HEK293 (cell line): Measurements from ENCODE around the gene BDNF.
"Not testable (repeated sequence)": the region's sequence is repeated elsewhere in the genome, so short reads cannot be mapped to it uniquely, and the experiment has no call there.

Experiments
- CTCF ChIA-PET: fragments of 350-600 bp; formaldehyde crosslinking; extraction: SDS; loops from one replicate; lab custom pipeline; 2021; ENCODE audit warnings: antibody characterized with exemption; lab: Yijun Ruan, JAX
- POLR2A ChIA-PET: fragments of 300-600 bp; formaldehyde crosslinking; extraction: SDS; loops from one replicate; lab custom pipeline; 2020; ENCODE audit warnings: antibody characterized with exemption, inconsistent platforms; lab: Yijun Ruan, JAX
- H3K27ac ChIP-seq: fragments of 200-500 bp; sonication (Bioruptor generic); 2 replicates; pipeline ENCODE4 v1.5.1; 2014; ENCODE audit warnings: low read depth, low read length, control low read depth, inconsistent platforms; ENCODE audit errors: extremely low read depth
- H3K36me3 ChIP-seq, 2 experiments: fragments of 200-500 bp in 1 of 2; sonication (Bioruptor generic) in 1 of 2; 1 replicate in 1 of 2; 2 replicates in 1 of 2; pipeline ENCODE4 v1.5.1; 2014 to 2017; ENCODE audit warnings: inconsistent platforms in 2 of 2, low read length in 2 of 2; ENCODE audit not compliant: control insufficient read depth in 2 of 2, insufficient read depth in 1 of 2
- H3K4me1 ChIP-seq: fragments of 200-500 bp; sonication (Bioruptor generic); 2 replicates; pipeline ENCODE4 v1.5.1; 2014; ENCODE audit warnings: mild to moderate bottlenecking, low read length, inconsistent platforms; ENCODE audit not compliant: control insufficient read depth, insufficient read depth
- H3K4me3 ChIP-seq: 2 replicates; pipeline ENCODE4 v1.5.1; 2011; ENCODE audit warnings: low read depth, mild to moderate bottlenecking, control low read depth, low read length, moderate library complexity
- H3K9me3 ChIP-seq: fragments of 200-500 bp; sonication (Bioruptor generic); 2 replicates; pipeline ENCODE4 v1.5.1; 2014; ENCODE audit warnings: low read depth, low read length, inconsistent platforms; ENCODE audit not compliant: control insufficient read depth, insufficient read depth
- BCL11B ChIP-seq: fragments of 450-650 bp; formaldehyde crosslinking; IDR thresholded peaks from 2 replicates; pipeline ENCODE4 v1.5.1; 2016; ENCODE audit warnings: low read depth, missing biosample characterization, missing genetic modification characterization
- MYNN ChIP-seq: fragments of 450-650 bp; formaldehyde crosslinking; IDR thresholded peaks from 2 replicates; pipeline ENCODE4 v1.5.1; 2016; ENCODE audit warnings: missing biosample characterization, missing genetic modification characterization, borderline replicate concordance
- SP2 ChIP-seq: fragments of 450-650 bp; formaldehyde crosslinking; IDR thresholded peaks from 2 replicates; pipeline ENCODE4 v1.5.1; 2016; ENCODE audit warnings: missing biosample characterization, missing genetic modification characterization
- SP3 ChIP-seq: fragments of 450-650 bp; formaldehyde crosslinking; IDR thresholded peaks from 2 replicates; pipeline ENCODE4 v1.5.1; 2016; ENCODE audit warnings: missing biosample characterization, missing genetic modification characterization
- ZBTB44 ChIP-seq: fragments of 450-650 bp; IDR thresholded peaks from 2 replicates; pipeline ENCODE4 v1.5.1; 2018; ENCODE audit warnings: missing biosample characterization, mild to moderate bottlenecking, missing genetic modification characterization
- ZFP41 ChIP-seq: fragments of 450-650 bp; formaldehyde crosslinking; IDR thresholded peaks from 2 replicates; pipeline ENCODE4 v1.5.1; 2016; ENCODE audit warnings: missing biosample characterization, missing genetic modification characterization, borderline replicate concordance
- ZNF114 ChIP-seq: fragments of 450-650 bp; formaldehyde crosslinking; IDR thresholded peaks from 2 replicates; pipeline ENCODE4 v1.5.0; 2017; ENCODE audit warnings: missing biosample characterization, missing genetic modification characterization
- ZNF16 ChIP-seq: fragments of 450-650 bp; formaldehyde crosslinking; IDR thresholded peaks from 2 replicates; pipeline ENCODE4 v1.5.1; 2016; ENCODE audit warnings: low read depth, missing biosample characterization, missing genetic modification characterization
- ZNF280D ChIP-seq: fragments of 450-650 bp; formaldehyde crosslinking; IDR thresholded peaks from 2 replicates; pipeline ENCODE4 v1.5.1; 2016; ENCODE audit warnings: missing biosample characterization, missing genetic modification characterization
- ZNF311 ChIP-seq: fragments of 450-650 bp; formaldehyde crosslinking; IDR thresholded peaks from 2 replicates; pipeline ENCODE4 v1.5.1; 2017; ENCODE audit warnings: missing biosample characterization, missing genetic modification characterization, borderline replicate concordance
- ZNF391 ChIP-seq: fragments of 450-650 bp; formaldehyde crosslinking; IDR thresholded peaks from 2 replicates; pipeline ENCODE4 v1.5.1; 2016; ENCODE audit warnings: low read depth, missing biosample characterization, missing genetic modification characterization, borderline replicate concordance
- ZNF514 ChIP-seq: fragments of 450-650 bp; formaldehyde crosslinking; IDR thresholded peaks from 2 replicates; pipeline ENCODE4 v1.5.1; 2016; ENCODE audit warnings: missing biosample characterization, missing genetic modification characterization
- ZNF560 ChIP-seq: fragments of 450-650 bp; formaldehyde crosslinking; IDR thresholded peaks from 2 replicates; pipeline ENCODE4 v1.5.1; 2017; ENCODE audit warnings: missing biosample characterization, missing genetic modification characterization, borderline replicate concordance
- ZNF776 ChIP-seq: fragments of 450-650 bp; formaldehyde crosslinking; IDR thresholded peaks from 2 replicates; pipeline ENCODE4 v1.5.0; 2017; ENCODE audit warnings: missing biosample characterization, missing genetic modification characterization, borderline replicate concordance
- ZNF837 ChIP-seq: fragments of 450-650 bp; formaldehyde crosslinking; IDR thresholded peaks from 2 replicates; pipeline ENCODE4 v1.5.1; 2016; ENCODE audit warnings: missing biosample characterization, missing genetic modification characterization

The BDNF gene

GRCh38 chr11:27740362-27741013 is 40.2 kb upstream of the BDNF start:
- H3K4me1 ChIP-seq, result no peaks in the 10 kb centered on the region
- H3K9me3 ChIP-seq, result no peaks in the 10 kb centered on the region
- no peaks in the 10 kb centered on the region for H3K36me3 ChIP-seq
- no peak for TF ChIP-seq ZNF114 (tag by site-specific recombination)
- ChIA-PET POLR2A (no interaction called here), CTCF (interaction anchor here (0.5 to 0.7 kb wide), 3 partner anchors 23 to 1419 kb away, joined by 3 read pairs; no protein-coding TSS in a partner anchor)
- H3K4me3 ChIP-seq, result no peak overlapping the region
- H3K27ac ChIP-seq, result no peak overlapping the region

- CTCF ChIA-PET, result interaction anchor here (0.6 to 0.7 kb wide), 2 partner anchors 23 to 29 kb away, joined by 3 read pairs; no protein-coding TSS in a partner anchor
- no peak overlapping the region for H3K27ac ChIP-seq
- POLR2A ChIA-PET, result no interaction called here
- TF ChIP-seq BCL11B (tag by site-specific recombination) (no peak), ZNF311 (tag by site-specific recombination) (no peak), ZNF776 (tag by site-specific recombination) (no peak), SP3 (tag by site-specific recombination) (no peak), ZNF514 (tag by site-specific recombination) (no peak), ZNF16 (tag by site-specific recombination) (no peak), ZNF837 (no peak), ZFP41 (tag by site-specific recombination) (no peak), ZNF391 (no peak), ZNF560 (tag by site-specific recombination) (no peak), ZBTB44 (tag by site-specific recombination) (no peak), SP2 (no peak), ZNF280D (no peak), MYNN (tag by site-specific recombination) (no peak)
- H3K4me1 ChIP-seq, result no peaks in the 10 kb centered on the region
- H3K36me3 ChIP-seq, result no peaks in the 10 kb centered on the region
- H3K4me3 ChIP-seq, result no peak overlapping the region
- H3K9me3 ChIP-seq, result no peaks in the 10 kb centered on the region
Measured at GRCh38 chr11:27735281-27735680, 35.0 kb upstream of the BDNF start.

- H3K4me1 ChIP-seq, H3K36me3 ChIP-seq, H3K4me3 ChIP-seq, POLR2A ChIA-PET, H3K9me3 ChIP-seq, H3K27ac ChIP-seq: not testable (repeated sequence)
- CTCF ChIA-PET, result interaction anchor here (0.6 kb wide), 1 partner anchor 1430 kb away, joined by 3 read pairs; no protein-coding TSS in a partner anchor
Measured at GRCh38 chr11:27731803-27732202, 31.5 kb upstream of the BDNF start.
